Activated CD4-positive, alpha-beta memory T cell treated with anti-CD3 and anti-CD28 coated beads, Interleukin-2, amount 10 ng/mL, durations not matched to agents 7 days and 5 days (primary cell): ENCODE results near the gene AP2A2. TPM values are rescaled to one million over a fixed set of nuclear protein-coding genes. Genes with fewer than 3 reads are reported as not detected.

Experiments
- CTCF ChIA-PET: fragments of 350-600 bp; sonication (Branson Sonifier 250); formaldehyde crosslinking; loops from one replicate; lab custom pipeline; 2021; ENCODE audit warnings: antibody characterized with exemption, inconsistent platforms; lab: Charles Lee
- POLR2A ChIA-PET: fragments of 350-600 bp; sonication (Branson Sonifier 250); formaldehyde crosslinking; loops from one replicate; lab custom pipeline; 2021; ENCODE audit warnings: antibody characterized with exemption; lab: Charles Lee
- DNase-seq: peaks from one replicate; pipeline ENCODE4 v3.0.0-alpha.2; 2020
- H3K27ac Mint-ChIP-seq: one replicate; pipeline ENCODE4 v1.8.0; 2021; ENCODE audit warnings: mild to moderate bottlenecking, mixed read lengths
- H3K27me3 Mint-ChIP-seq: one replicate; pipeline ENCODE4 v1.8.0; 2021; ENCODE audit warnings: mixed read lengths
- H3K36me3 Mint-ChIP-seq: one replicate; pipeline ENCODE4 v1.8.0; 2021; ENCODE audit warnings: low read depth, mixed read lengths
- H3K4me1 Mint-ChIP-seq: one replicate; pipeline ENCODE4 v1.8.0; 2021; ENCODE audit warnings: mixed read lengths
- H3K4me3 Mint-ChIP-seq: one replicate; pipeline ENCODE4 v1.8.0; 2021; ENCODE audit warnings: mild to moderate bottlenecking, mixed read lengths
- H3K9me3 Mint-ChIP-seq: one replicate; pipeline ENCODE4 v1.8.0; 2021; ENCODE audit warnings: mixed read lengths
- total RNA-seq, 2 experiments: library from RNA; stranded (reverse); gene quantifications; one replicate each; pipeline ENCODE4 v1.2.3, GENCODE V29; 2021

Gene AP2A2
- total RNA-seq, result 10 to 100 TPM; 50.5 to 51.1 TPM

- Mint-ChIP-seq H3K9me3 (no peaks in the 10 kb centered on the region), H3K27ac (peak within 1 kb of the TSS; percentile 63), H3K4me1 (peaks cover 31% of the 10 kb centered on the region), H3K36me3 (peaks cover 13% of the 10 kb centered on the region), H3K4me3 (peak within 1 kb of the TSS; percentile 77), H3K27me3 (no peaks in the 10 kb centered on the region)
- peak; percentile 91 for DNase-seq
- CTCF ChIA-PET, result interaction anchor here (1.2 to 2.3 kb wide), 3 partner anchors 10 to 15 kb away, joined by 3 to 18 read pairs (median 3); partner anchors contain the start of gene CHID1
- POLR2A ChIA-PET, result interaction anchor here (1.0 to 2.0 kb wide), 4 partner anchors 10 to 83 kb away, joined by 3 to 5 read pairs (median 3); partner anchors contain the start of genes CHID1, POLR2L and TSPAN4
Observed at GRCh38 chr11:925496-926301, at the start of gene AP2A2. Gene AP2A2, plus strand, starts transcription at chr11:925870. Its CDS starts 152 bp downstream, at chr11:926022.

GRCh38 chr11:876545-876944, 49.1 kb upstream of the AP2A2 start:
- ChIA-PET CTCF (no interaction called here), POLR2A (no interaction called here)
- H3K27ac Mint-ChIP-seq, result no peak overlapping the region
- DNase-seq, result no peak
- no peaks in the 10 kb centered on the region for H3K9me3 Mint-ChIP-seq
- no peaks in the 10 kb centered on the region for H3K4me1 Mint-ChIP-seq
- H3K36me3 Mint-ChIP-seq, result no peaks in the 10 kb centered on the region
- no peaks in the 10 kb centered on the region for H3K27me3 Mint-ChIP-seq
- H3K4me3 Mint-ChIP-seq, result no peak overlapping the region

GRCh38 chr11:877565-877964, 48.1 kb upstream of the AP2A2 start:
- H3K4me1 Mint-ChIP-seq, result no peaks in the 10 kb centered on the region
- H3K9me3 Mint-ChIP-seq, result no peaks in the 10 kb centered on the region
- CTCF ChIA-PET, result no interaction called here
- no peaks in the 10 kb centered on the region for H3K27me3 Mint-ChIP-seq
- peak; percentile 34 for DNase-seq
- POLR2A ChIA-PET, result no interaction called here
- no peak overlapping the region for H3K27ac Mint-ChIP-seq
- no peak overlapping the region for H3K4me3 Mint-ChIP-seq
- no peaks in the 10 kb centered on the region for H3K36me3 Mint-ChIP-seq

- ChIA-PET CTCF (no interaction called here), POLR2A (no interaction called here)
- H3K36me3 Mint-ChIP-seq, result no peaks in the 10 kb centered on the region
- no peaks in the 10 kb centered on the region for H3K9me3 Mint-ChIP-seq
- H3K4me3 Mint-ChIP-seq, result no peak overlapping the region
- no peaks in the 10 kb centered on the region for H3K27me3 Mint-ChIP-seq
- H3K4me1 Mint-ChIP-seq, result no peaks in the 10 kb centered on the region
- DNase-seq, result no peak
- no peak overlapping the region for H3K27ac Mint-ChIP-seq
Observed at GRCh38 chr11:880447-880846, 45.2 kb upstream of the AP2A2 start.

- POLR2A ChIA-PET, result no interaction called here
- no peak overlapping the region for H3K4me3 Mint-ChIP-seq
- CTCF ChIA-PET, result no interaction called here
- DNase-seq, result no peak
- H3K9me3 Mint-ChIP-seq, result no peaks in the 10 kb centered on the region
- H3K36me3 Mint-ChIP-seq, result no peaks in the 10 kb centered on the region
- no peaks in the 10 kb centered on the region for H3K4me1 Mint-ChIP-seq
- no peaks in the 10 kb centered on the region for H3K27me3 Mint-ChIP-seq
- H3K27ac Mint-ChIP-seq, result no peak overlapping the region
Observed at GRCh38 chr11:882596-882995, 43.1 kb upstream of the AP2A2 start.

GRCh38 chr11:883527-883926, 42.1 kb upstream of the AP2A2 start:
- no peak for DNase-seq
- POLR2A ChIA-PET, result no interaction called here

GRCh38 chr11:884578-885070, 41.0 kb upstream of the AP2A2 start:
- DNase-seq, result no peak
- no peaks in the 10 kb centered on the region for H3K9me3 Mint-ChIP-seq
- no peaks in the 10 kb centered on the region for H3K27me3 Mint-ChIP-seq
- ChIA-PET CTCF (no interaction called here), POLR2A (no interaction called here)
- H3K4me1 Mint-ChIP-seq, result no peaks in the 10 kb centered on the region
- H3K4me3 Mint-ChIP-seq, result no peak overlapping the region
- H3K36me3 Mint-ChIP-seq, result no peaks in the 10 kb centered on the region
- H3K27ac Mint-ChIP-seq, result no peak overlapping the region

More at GRCh38 chr11:883527-883926, 42.1 kb upstream of the AP2A2 start:
- no peaks in the 10 kb centered on the region for H3K9me3 Mint-ChIP-seq
- CTCF ChIA-PET, result no interaction called here
- H3K36me3 Mint-ChIP-seq, result no peaks in the 10 kb centered on the region
- H3K4me3 Mint-ChIP-seq, result no peak overlapping the region
- no peak overlapping the region for H3K27ac Mint-ChIP-seq
- H3K4me1 Mint-ChIP-seq, result no peaks in the 10 kb centered on the region
- no peaks in the 10 kb centered on the region for H3K27me3 Mint-ChIP-seq

GRCh38 chr11:886568-886967, 39.1 kb upstream of the AP2A2 start:
- ChIA-PET CTCF (no interaction called here), POLR2A (interaction anchor here (1.5 kb wide), 1 partner anchor 9 kb away, joined by 4 read pairs; no protein-coding TSS in a partner anchor)
- DNase-seq, result no peak
- no peaks in the 10 kb centered on the region for H3K27me3 Mint-ChIP-seq
- no peaks in the 10 kb centered on the region for H3K36me3 Mint-ChIP-seq
- no peaks in the 10 kb centered on the region for H3K9me3 Mint-ChIP-seq
- no peak overlapping the region for H3K4me3 Mint-ChIP-seq
- H3K27ac Mint-ChIP-seq, result no peak overlapping the region
- H3K4me1 Mint-ChIP-seq, result no peaks in the 10 kb centered on the region

GRCh38 chr11:887589-887988, 38.1 kb upstream of the AP2A2 start:
- Mint-ChIP-seq H3K27me3 (no peaks in the 10 kb centered on the region), H3K36me3 (no peaks in the 10 kb centered on the region), H3K9me3 (no peaks in the 10 kb centered on the region), H3K4me3 (no peak overlapping the region), H3K27ac (no peak overlapping the region), H3K4me1 (no peaks in the 10 kb centered on the region)
- POLR2A ChIA-PET, result no interaction called here
- DNase-seq, result no peak
- CTCF ChIA-PET, result no interaction called here

- no peak overlapping the region for H3K27ac Mint-ChIP-seq
- no peaks in the 10 kb centered on the region for H3K36me3 Mint-ChIP-seq
- H3K27me3 Mint-ChIP-seq, result no peaks in the 10 kb centered on the region
- ChIA-PET POLR2A (no interaction called here), CTCF (no interaction called here)
- no peaks in the 10 kb centered on the region for H3K4me1 Mint-ChIP-seq
- DNase-seq, result no peak
- no peaks in the 10 kb centered on the region for H3K9me3 Mint-ChIP-seq
- H3K4me3 Mint-ChIP-seq, result no peak overlapping the region
Observed at GRCh38 chr11:888310-889212, 37.1 kb upstream of the AP2A2 start.

GRCh38 chr11:889257-889656, 36.4 kb upstream of the AP2A2 start:
- ChIA-PET CTCF (no interaction called here), POLR2A (no interaction called here)
- Mint-ChIP-seq H3K27me3 (no peaks in the 10 kb centered on the region), H3K36me3 (no peaks in the 10 kb centered on the region), H3K9me3 (no peaks in the 10 kb centered on the region), H3K4me3 (no peak overlapping the region), H3K27ac (no peak overlapping the region), H3K4me1 (no peaks in the 10 kb centered on the region)
- no peak for DNase-seq

- ChIA-PET POLR2A (no interaction called here), CTCF (no interaction called here)
- DNase-seq, result no peak
- Mint-ChIP-seq H3K4me3 (no peak overlapping the region), H3K9me3 (no peaks in the 10 kb centered on the region), H3K4me1 (no peaks in the 10 kb centered on the region), H3K27ac (no peak overlapping the region), H3K36me3 (no peaks in the 10 kb centered on the region), H3K27me3 (no peaks in the 10 kb centered on the region)
Observed at GRCh38 chr11:889687-890475, 35.8 kb upstream of the AP2A2 start.
